Measurements from ENCODE around the gene CSK.

Gene CSK

GRCh38 chr15:74770211-74770903 lies 11.5 kb upstream of the CSK start:
- H3K4me3 ChIP-seq (ENCODE audit: low read depth, low read length): no peak overlapping the region
- no peak for TF ChIP-seq CTCF (IDR thresholded peaks at IDR 0.05; ENCODE audit: control insufficient read depth, extremely low read depth, insufficient read depth)

GRCh38 chr15:74773329-74773728 lies 8.6 kb upstream of the CSK start:
- TF ChIP-seq CTCF (IDR thresholded peaks at IDR 0.05; ENCODE audit: control insufficient read depth, extremely low read depth, insufficient read depth): no peak
- H3K4me3 ChIP-seq (ENCODE audit: low read depth, low read length): no peak overlapping the region

More at GRCh38 chr15:74770211-74770903, 11.5 kb upstream of the CSK start:
- DNase-seq (ENCODE audit: low read depth): no peak

DNA sequence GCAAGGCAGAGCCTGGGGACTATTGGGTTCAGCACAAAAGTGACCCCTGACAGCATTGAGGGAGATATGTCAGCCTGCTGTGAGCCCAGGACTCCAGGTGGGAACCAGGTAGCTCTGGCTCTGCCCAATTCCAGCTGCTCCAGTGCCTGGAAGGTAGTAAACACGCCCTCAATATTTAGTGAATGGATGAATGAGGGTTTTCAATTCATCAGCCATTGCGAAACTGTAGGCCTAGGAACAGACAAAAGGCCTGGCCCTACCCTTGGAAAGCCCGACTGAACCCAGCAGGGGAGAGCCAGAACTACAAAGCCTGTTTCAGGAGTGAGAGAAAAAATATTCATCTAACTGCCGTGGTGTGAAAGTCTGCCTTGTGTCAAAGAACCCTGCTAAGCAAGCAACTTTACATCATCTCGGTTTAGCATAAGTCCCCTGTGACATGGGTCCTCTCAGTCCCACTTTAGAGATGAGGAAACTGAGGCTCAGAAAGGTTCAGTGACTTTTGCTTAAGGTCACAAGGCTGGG lies 8.1 kb upstream of the CSK start:
- TF ChIP-seq CTCF (IDR thresholded peaks at IDR 0.05; ENCODE audit: control insufficient read depth, extremely low read depth, insufficient read depth): no peak
- no peak overlapping the region for H3K4me3 ChIP-seq (ENCODE audit: low read depth, low read length)
- DNase-seq (ENCODE audit: low read depth): no peak

More at GRCh38 chr15:74773329-74773728, 8.6 kb upstream of the CSK start:
- DNase-seq (ENCODE audit: low read depth): no peak

DNA sequence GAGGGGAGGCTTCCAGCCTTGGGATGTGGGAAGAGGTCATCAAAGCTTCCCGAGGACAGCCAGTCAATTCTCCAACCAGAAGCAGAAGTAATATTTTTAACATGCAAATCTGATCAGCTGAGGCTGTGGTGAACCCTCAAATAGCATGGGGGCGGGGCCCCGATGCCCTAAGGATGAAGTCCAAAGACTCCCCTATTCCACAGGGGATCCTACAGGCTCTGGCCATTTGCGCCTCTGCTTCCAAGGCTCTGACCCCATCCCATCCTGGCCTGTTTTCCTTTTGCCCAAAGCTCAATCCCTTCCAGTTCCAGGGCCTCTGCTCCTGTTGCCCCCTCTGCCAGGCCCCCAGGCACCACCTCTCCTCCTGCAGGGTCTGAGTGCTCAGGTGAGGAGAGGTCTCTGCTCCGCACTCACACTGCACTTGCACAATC lies 6.7 kb upstream of the CSK start:
- DNase-seq (ENCODE audit: low read depth): no peak
- H3K4me3 ChIP-seq (ENCODE audit: low read depth, low read length): no peak overlapping the region
- TF ChIP-seq CTCF (IDR thresholded peaks at IDR 0.05; ENCODE audit: control insufficient read depth, extremely low read depth, insufficient read depth): no peak

DNA sequence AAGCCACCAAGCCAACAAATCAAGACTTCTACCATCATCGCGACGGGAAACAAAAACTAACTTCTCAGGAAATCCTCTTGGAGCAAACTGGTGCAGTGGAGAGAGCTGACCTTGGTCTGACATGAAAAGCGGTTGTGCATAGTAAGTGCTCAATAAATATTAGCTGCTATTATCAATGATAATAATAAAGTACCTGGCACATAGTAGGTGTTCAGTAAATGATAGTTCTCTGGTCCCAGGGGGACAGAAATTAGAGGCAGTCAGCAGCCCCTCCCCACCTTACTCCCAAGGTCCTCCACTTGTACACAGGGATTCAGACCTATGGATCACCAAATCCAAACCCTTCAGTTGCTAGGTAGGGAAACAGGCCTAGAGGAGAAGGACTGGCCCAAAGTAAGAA lies 6.0 kb upstream of the CSK start:
- no peak overlapping the region for H3K4me3 ChIP-seq (ENCODE audit: low read depth, low read length)
- no peak for TF ChIP-seq CTCF (IDR thresholded peaks at IDR 0.05; ENCODE audit: control insufficient read depth, extremely low read depth, insufficient read depth)
- no peak for DNase-seq (ENCODE audit: low read depth)

DNA sequence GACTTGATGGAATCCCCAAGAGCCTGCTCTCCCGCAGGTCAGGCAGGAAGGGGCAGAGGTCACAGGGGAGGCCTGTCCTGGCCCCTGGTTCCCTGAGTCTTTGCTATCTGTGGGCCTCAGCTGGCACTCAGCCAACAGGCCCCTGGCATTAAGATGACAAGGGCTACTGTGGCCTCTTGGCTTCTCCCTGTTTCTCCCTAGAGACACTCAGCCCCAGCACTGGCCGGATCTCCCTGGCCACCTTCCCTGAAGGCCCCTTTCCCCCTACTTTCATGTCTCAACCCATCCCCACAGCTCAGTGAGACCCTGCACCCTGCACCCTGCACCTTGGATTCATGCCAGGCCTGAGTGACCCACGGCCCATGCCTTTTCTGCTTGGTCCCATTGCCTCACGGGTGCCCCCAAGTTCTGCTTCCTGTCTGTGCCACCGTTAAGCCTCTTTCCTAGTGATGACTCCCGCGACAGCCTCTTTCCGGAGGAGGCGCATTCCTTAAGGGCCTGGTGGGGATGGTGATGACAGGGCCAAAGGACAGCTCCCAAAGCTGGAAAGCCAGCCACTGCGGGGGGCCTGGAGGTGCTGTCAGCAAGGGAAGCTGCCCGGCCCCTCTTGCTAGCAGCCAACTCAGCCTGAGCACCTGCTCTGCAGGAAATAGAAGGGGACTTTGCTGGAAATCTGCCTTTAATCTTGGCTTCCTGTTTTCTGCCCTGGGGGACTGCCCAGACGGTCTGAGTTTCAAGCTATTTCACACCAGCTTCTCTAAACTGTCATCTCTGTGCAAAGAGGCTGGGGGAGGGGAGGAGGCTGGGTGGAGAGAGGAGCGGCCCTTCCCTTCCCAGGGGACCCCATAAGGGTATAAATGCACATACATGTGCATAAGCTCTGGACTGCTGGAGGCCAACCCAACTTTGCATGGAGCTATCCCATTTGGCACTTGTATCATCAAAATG lies 4.8 kb upstream of the CSK start:
- DNase-seq (ENCODE audit: low read depth): no peak
- TF ChIP-seq CTCF (IDR thresholded peaks at IDR 0.05; ENCODE audit: control insufficient read depth, extremely low read depth, insufficient read depth): no peak
- no peak overlapping the region for H3K4me3 ChIP-seq (ENCODE audit: low read depth, low read length)
